AG09309 (cell line): ENCODE results near the gene SNU13.
"Not testable (repeated sequence)": the region's sequence is repeated elsewhere in the genome, so short reads cannot be mapped to it uniquely, and the experiment has no call there.

Experiments used
- DNase-seq: peaks from one replicate; pipeline ENCODE4 v3.0.0-alpha.2; 2010; ENCODE audit warnings: low read depth
- H3K4me3 ChIP-seq: 2 replicates; pipeline ENCODE4 v1.5.1; 2011; ENCODE audit warnings: mild to moderate bottlenecking, low read depth, low read length, moderate library complexity; ENCODE audit not compliant: control insufficient read depth
- CTCF ChIP-seq: IDR thresholded peaks from 2 replicates; pipeline ENCODE4 v1.5.1; 2011; ENCODE audit warnings: mild to moderate bottlenecking, low read depth, low read length, inconsistent platforms; ENCODE audit not compliant: insufficient read depth, control insufficient read depth; ENCODE audit errors: missing control alignments

Gene SNU13

GRCh38 chr22:41695211-41695610 is 6.5 kb upstream of the SNU13 start:
- H3K4me3 ChIP-seq, result no peak overlapping the region
- no peak for DNase-seq
- TF ChIP-seq CTCF, result no peak

- no peak overlapping the region for H3K4me3 ChIP-seq
- TF ChIP-seq CTCF, result no peak
- no peak for DNase-seq
Observed at GRCh38 chr22:41690476-41690875, 1.8 kb upstream of the SNU13 start.

GRCh38 chr22:41687901-41688364 is 734 bp downstream of the SNU13 start:
- H3K4me3 ChIP-seq, result peak overlapping the region; percentile 95
- no peak for TF ChIP-seq CTCF
- DNase-seq, result no peak

- DNase-seq, H3K4me3 ChIP-seq: not testable (repeated sequence)
Observed at GRCh38 chr22:41686890-41687289, 1.8 kb downstream of the SNU13 start.

- TF ChIP-seq CTCF, result no peak
- H3K4me3 ChIP-seq, result no peak overlapping the region
- DNase-seq, result no peak
Observed at GRCh38 chr22:41684194-41684593, 4.5 kb downstream of the SNU13 start.

GRCh38 chr22:41683616-41684015 is 5.1 kb downstream of the SNU13 start:
- no peak for DNase-seq
- TF ChIP-seq CTCF, result no peak
- H3K4me3 ChIP-seq, result no peak overlapping the region

GRCh38 chr22:41683052-41683451 is 5.6 kb downstream of the SNU13 start:
- no peak overlapping the region for H3K4me3 ChIP-seq
- no peak for DNase-seq
- TF ChIP-seq CTCF, result no peak
